ENCODE data around the gene TMEM178B.
"Not testable (repeated sequence)": the region's sequence is repeated elsewhere in the genome, so short reads cannot be mapped to it uniquely, and the experiment has no call there.

The TMEM178B gene

DNA sequence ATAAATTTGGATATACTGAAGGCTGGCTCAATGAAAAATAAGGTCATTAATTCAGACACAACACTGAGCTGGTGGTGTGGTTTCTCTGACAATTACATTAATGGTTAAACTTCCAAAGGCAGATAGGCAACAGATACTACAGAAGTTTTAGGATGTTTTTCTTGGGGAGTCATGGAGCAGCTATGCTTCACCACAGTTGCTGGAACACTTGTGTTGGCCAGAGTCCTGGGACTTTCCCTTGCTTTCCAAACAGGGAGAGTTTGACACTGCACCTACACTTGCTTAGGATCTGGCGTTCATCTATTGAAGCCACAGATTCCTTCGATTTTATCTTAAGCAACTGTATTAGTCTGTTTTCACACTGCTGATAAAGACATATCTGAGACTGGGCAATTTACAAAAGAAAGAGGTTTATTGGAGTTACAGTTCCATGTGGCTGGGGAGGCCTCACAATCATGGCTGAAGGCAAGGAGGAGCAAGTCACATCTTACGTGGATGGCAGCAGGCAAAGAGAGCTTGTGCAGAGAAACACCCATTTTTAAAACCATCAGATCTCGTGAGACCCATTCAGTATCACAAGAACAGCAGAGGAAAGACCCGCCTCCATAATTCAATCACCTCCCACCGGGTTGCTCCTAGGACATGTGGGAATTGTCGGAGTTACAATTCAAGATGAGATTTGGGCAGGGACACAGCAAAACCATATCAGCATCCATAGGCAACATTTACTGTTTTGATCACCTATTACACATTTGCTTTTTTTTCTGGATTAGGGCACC is 27.8 kb upstream of the TMEM178B start:
- Histone ChIP-seq H3K9ac (no peak overlapping the region), H3K4me1 (ENCODE audit: low read depth, poor library complexity, severe bottlenecking) (no peaks in the 10 kb centered on the region), H3K79me2 (ENCODE audit: insufficient read depth, low read depth) (no peaks in the 10 kb centered on the region), H4K20me1 (ENCODE audit: insufficient read depth) (no peaks in the 10 kb centered on the region), H3K27ac (no peak overlapping the region), H3K4me2 (no peak overlapping the region), H2AFZ (ENCODE audit: low read depth) (no peak overlapping the region), H3K27me3 (ENCODE audit: insufficient read depth, low read depth) (no peaks in the 10 kb centered on the region), H3K36me3 (ENCODE audit: insufficient read depth) (no peaks in the 10 kb centered on the region), H3K4me3 (IDR thresholded peaks at IDR 0.05; ENCODE audit: insufficient read depth, low read depth, low read length) (no peak overlapping the region)
- TF ChIP-seq, protein P1, sequence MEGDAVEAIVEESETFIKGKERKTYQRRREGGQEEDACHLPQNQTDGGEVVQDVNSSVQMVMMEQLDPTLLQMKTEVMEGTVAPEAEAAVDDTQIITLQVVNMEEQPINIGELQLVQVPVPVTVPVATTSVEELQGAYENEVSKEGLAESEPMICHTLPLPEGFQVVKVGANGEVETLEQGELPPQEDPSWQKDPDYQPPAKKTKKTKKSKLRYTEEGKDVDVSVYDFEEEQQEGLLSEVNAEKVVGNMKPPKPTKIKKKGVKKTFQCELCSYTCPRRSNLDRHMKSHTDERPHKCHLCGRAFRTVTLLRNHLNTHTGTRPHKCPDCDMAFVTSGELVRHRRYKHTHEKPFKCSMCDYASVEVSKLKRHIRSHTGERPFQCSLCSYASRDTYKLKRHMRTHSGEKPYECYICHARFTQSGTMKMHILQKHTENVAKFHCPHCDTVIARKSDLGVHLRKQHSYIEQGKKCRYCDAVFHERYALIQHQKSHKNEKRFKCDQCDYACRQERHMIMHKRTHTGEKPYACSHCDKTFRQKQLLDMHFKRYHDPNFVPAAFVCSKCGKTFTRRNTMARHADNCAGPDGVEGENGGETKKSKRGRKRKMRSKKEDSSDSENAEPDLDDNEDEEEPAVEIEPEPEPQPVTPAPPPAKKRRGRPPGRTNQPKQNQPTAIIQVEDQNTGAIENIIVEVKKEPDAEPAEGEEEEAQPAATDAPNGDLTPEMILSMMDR (conservative IDR thresholded peaks at IDR 0.05; ENCODE audit: low read depth, low read length): no peak

DNA sequence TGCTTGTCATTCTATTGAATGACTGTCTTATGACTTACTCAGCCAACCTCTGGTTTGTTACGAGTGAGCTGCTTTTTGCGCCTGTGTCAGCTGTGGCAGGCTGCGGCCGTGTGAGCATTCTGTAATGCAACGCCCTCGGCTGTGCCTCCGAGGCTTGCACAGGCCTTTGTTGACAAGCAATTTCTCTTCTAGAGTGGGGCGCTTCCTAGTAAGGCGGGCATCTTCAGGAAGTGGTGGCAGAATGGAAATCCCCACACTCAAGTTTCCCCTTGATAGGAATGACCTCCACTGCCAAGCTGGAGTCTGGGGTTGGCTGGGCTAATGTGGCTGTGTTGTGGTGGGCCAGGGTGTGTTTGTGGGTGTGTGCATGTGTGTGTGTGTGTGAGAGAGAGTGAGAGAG is 20.2 kb upstream of the TMEM178B start:
- peak overlapping the region; percentile 27; the same call in 1 of the 2 replicates for H2AFZ ChIP-seq (ENCODE audit: low read depth)
- H3K27me3 ChIP-seq (ENCODE audit: insufficient read depth, low read depth): no peaks in the 10 kb centered on the region
- H3K4me3 ChIP-seq (IDR thresholded peaks at IDR 0.05; ENCODE audit: insufficient read depth, low read depth, low read length): no peak overlapping the region

DNA sequence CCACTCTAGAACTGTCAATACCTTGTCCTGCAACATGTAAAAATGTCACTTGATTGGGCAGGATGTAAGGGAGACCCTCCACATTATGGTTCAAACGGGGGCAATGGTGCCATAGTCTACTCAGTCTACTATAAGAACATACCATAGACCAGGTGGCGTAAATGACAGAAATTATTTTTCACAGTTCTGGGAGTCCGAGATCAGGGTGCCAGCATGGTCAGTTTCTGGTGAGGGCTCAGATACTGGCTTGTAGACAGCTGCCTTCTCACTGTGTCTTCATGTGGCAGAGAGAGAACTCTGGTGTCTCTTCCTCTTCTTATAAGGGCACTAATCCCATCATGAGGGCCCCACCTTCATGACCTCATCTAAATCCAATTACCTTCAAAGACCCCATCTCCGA is 18.7 kb upstream of the TMEM178B start:
- Histone ChIP-seq H3K27ac (no peak overlapping the region), H4K20me1 (ENCODE audit: insufficient read depth) (no peaks in the 10 kb centered on the region), H3K4me2 (no peak overlapping the region), H3K9ac (no peak overlapping the region), H3K27me3 (ENCODE audit: insufficient read depth, low read depth) (no peaks in the 10 kb centered on the region), H3K79me2 (ENCODE audit: insufficient read depth, low read depth) (no peaks in the 10 kb centered on the region), H2AFZ (ENCODE audit: low read depth) (no peak overlapping the region), H3K4me1 (ENCODE audit: low read depth, poor library complexity, severe bottlenecking) (peaks cover 25% of the 10 kb centered on the region), H3K4me3 (IDR thresholded peaks at IDR 0.05; ENCODE audit: insufficient read depth, low read depth, low read length) (no peak overlapping the region), H3K36me3 (ENCODE audit: insufficient read depth) (no peaks in the 10 kb centered on the region)
- TF ChIP-seq, protein P1 (conservative IDR thresholded peaks at IDR 0.05; ENCODE audit: low read depth, low read length): no peak

More for the DNA sequence above, 20.2 kb upstream of the TMEM178B start:
- Histone ChIP-seq H3K4me2 (peak overlapping the region; percentile 30), H3K4me1 (ENCODE audit: low read depth, poor library complexity, severe bottlenecking) (peaks cover 25% of the 10 kb centered on the region), H3K9ac (no peak overlapping the region; the same call in 1 of the 2 replicates), H4K20me1 (ENCODE audit: insufficient read depth) (no peaks in the 10 kb centered on the region), H3K27ac (peak overlapping the region; percentile 55), H3K79me2 (ENCODE audit: insufficient read depth, low read depth) (no peaks in the 10 kb centered on the region), H3K36me3 (ENCODE audit: insufficient read depth) (no peaks in the 10 kb centered on the region)
- TF ChIP-seq, protein P1 (conservative IDR thresholded peaks at IDR 0.05; ENCODE audit: low read depth, low read length): no peak

DNA sequence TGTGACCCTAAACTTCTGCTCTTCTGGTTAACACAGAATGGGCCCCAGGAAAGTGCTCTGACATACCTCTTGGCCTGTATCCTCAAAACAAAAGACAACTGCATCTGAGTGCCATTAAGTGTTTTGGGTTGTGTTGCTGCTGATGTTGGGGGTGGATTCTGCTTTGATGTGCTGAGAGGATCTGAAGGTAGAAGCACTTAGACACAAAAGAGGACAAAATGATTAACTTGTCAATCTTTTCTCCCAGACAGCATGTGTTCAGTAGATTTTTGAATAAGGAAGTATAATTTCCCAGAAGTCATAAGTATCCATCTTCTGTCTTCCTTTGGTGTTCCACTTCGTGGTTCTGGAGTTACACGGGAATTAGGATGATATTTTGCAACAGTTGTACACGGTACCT is 16.1 kb upstream of the TMEM178B start:
- Histone ChIP-seq H2AFZ (ENCODE audit: low read depth) (no peak overlapping the region), H3K27ac (no peak overlapping the region), H3K4me3 (IDR thresholded peaks at IDR 0.05; ENCODE audit: insufficient read depth, low read depth, low read length) (no peak overlapping the region), H3K4me1 (ENCODE audit: low read depth, poor library complexity, severe bottlenecking) (peaks cover 18% of the 10 kb centered on the region), H3K27me3 (ENCODE audit: insufficient read depth, low read depth) (no peaks in the 10 kb centered on the region), H4K20me1 (ENCODE audit: insufficient read depth) (no peaks in the 10 kb centered on the region), H3K4me2 (no peak overlapping the region), H3K9ac (no peak overlapping the region), H3K79me2 (ENCODE audit: insufficient read depth, low read depth) (no peaks in the 10 kb centered on the region), H3K36me3 (ENCODE audit: insufficient read depth) (no peaks in the 10 kb centered on the region)
- TF ChIP-seq, protein P1 (conservative IDR thresholded peaks at IDR 0.05; ENCODE audit: low read depth, low read length): no peak

DNA sequence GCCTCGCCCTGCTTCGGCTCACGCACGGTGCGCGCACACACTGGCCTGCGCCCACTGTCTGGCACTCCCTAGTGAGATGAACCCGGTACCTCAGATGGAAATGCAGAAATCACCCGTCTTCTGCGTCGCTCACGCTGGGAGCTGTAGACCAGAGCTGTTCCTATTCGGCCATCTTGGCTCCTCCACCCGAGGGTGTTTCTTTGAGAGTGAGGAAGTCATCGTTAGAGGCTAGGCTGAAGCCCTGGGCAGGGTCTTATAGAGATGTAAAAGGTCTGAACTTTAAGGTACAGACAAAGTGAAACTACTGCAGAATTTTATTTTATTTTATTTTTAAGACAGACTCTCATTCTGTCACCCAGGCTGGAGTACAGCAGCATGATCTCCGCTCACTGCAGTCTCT is 6.0 kb upstream of the TMEM178B start:
- H3K4me3 ChIP-seq (IDR thresholded peaks at IDR 0.05; ENCODE audit: insufficient read depth, low read depth, low read length); H3K36me3 ChIP-seq (ENCODE audit: insufficient read depth); H3K27ac ChIP-seq; H3K4me1 ChIP-seq (ENCODE audit: low read depth, poor library complexity, severe bottlenecking); H3K9ac ChIP-seq; H3K27me3 ChIP-seq (ENCODE audit: insufficient read depth, low read depth); H2AFZ ChIP-seq (ENCODE audit: low read depth); H3K79me2 ChIP-seq (ENCODE audit: insufficient read depth, low read depth); H4K20me1 ChIP-seq (ENCODE audit: insufficient read depth); H3K4me2 ChIP-seq: not testable (repeated sequence)
